HCT116 (cell line): Measurements from ENCODE around the gene SLC44A1. TPM values are rescaled to one million over a fixed set of nuclear protein-coding genes. Genes with fewer than 3 reads are reported as not detected.

ENCODE experiments used
- ATAC-seq: fragments of 200-7000 bp; cut with Tn5 transposase; 2 replicates; pipeline ENCODE4 v1.9.1; 2020; ENCODE audit warnings: mild to moderate bottlenecking, moderate library complexity
- BruUV-seq: library from RNA; stranded (reverse); fragments of 400-500 nt; replicated peaks from 2 replicates; lab custom pipeline; 2021; lab: Mats Ljungman, UMichigan
- CTCF ChIA-PET: fragments of 300-600 bp; sonication (Branson Sonifier 250); formaldehyde crosslinking; loops from one replicate; lab custom pipeline; 2021; ENCODE audit warnings: antibody characterized with exemption; lab: Charles Lee
- POLR2A ChIA-PET: fragments of 300-600, 350-600 bp; sonication (Branson Sonifier 250); formaldehyde crosslinking; loops from one replicate; lab custom pipeline; 2021; ENCODE audit warnings: antibody characterized with exemption; lab: Charles Lee
- RAD21 ChIA-PET, 2 experiments: fragments of 300-600 bp; sonication (Branson Sonifier 250); formaldehyde crosslinking; loops; one replicate each; lab custom pipeline; 2023; ENCODE audit warnings: low total read pairs in 2 of 2; ENCODE audit not compliant: uncharacterized antibody in 2 of 2, unreplicated experiment in 2 of 2, low non-redundant PET in 1 of 2; lab: Charles Lee
- DNase-seq: peaks from one replicate; pipeline ENCODE4 v3.0.0-alpha.2; 2010; ENCODE audit warnings: low read depth, low spot score
- H2AFZ ChIP-seq: fragments of 200-600 bp; shearing (Covaris generic), sonication (generic); 2 replicates; pipeline ENCODE4 v1.6.1; 2017; ENCODE audit warnings: low read depth, mixed run types, mixed read lengths, antibody characterized with exemption, low read length; ENCODE audit not compliant: poor library complexity, severe bottlenecking
- H3K27ac ChIP-seq: 2 replicates; pipeline ENCODE4 v1.5.1; 2012; ENCODE audit warnings: low read depth, low read length
- H3K27me3 ChIP-seq: fragments of 200-600 bp; sonication (generic); 2 replicates; pipeline ENCODE4 v1.6.1; 2016; ENCODE audit warnings: mixed run types, low read length, mixed read lengths; ENCODE audit not compliant: insufficient read depth
- H3K36me3 ChIP-seq, 2 experiments: fragments of 200-500 bp in 1 of 2; fragments of 200-600 bp in 1 of 2; sonication (Bioruptor generic) in 1 of 2; sonication (generic) in 1 of 2; 2 replicates each; pipeline versions ENCODE4 v1.5.1 to v1.6.1; 2014 to 2016; ENCODE audit warnings: low read length in 2 of 2, inconsistent platforms in 1 of 2, mixed read lengths in 1 of 2, mixed run types in 1 of 2; ENCODE audit not compliant: insufficient read depth in 2 of 2, control insufficient read depth in 1 of 2
- H3K4me1 ChIP-seq, 2 experiments: fragments of 200-600 bp in 1 of 2; sonication (generic) in 1 of 2; 2 replicates each; pipeline versions ENCODE4 v1.5.1 to v1.6.1; 2012 to 2017; ENCODE audit warnings: low read length in 2 of 2, inconsistent platforms in 1 of 2, mild to moderate bottlenecking in 1 of 2, mixed read lengths in 1 of 2, mixed run types in 1 of 2, moderate library complexity in 1 of 2; ENCODE audit not compliant: insufficient read depth in 2 of 2, control insufficient read depth in 1 of 2
- H3K4me2 ChIP-seq: fragments of 200-600 bp; sonication (generic); 2 replicates; pipeline ENCODE4 v1.6.1; 2017; ENCODE audit warnings: mixed run types, low read length, mixed read lengths
- H3K4me3 ChIP-seq, 2 experiments: fragments of 200-600 bp in 1 of 2; sonication (generic) in 1 of 2; replicated peaks in 1 of 2; 2 replicates each; pipeline ENCODE4 v1.5.1; 2011 to 2016; ENCODE audit warnings: low read length in 2 of 2, control low read depth in 1 of 2, low read depth in 1 of 2, mild to moderate bottlenecking in 1 of 2, mixed read lengths in 1 of 2, mixed run types in 1 of 2
- H3K79me2 ChIP-seq: fragments of 200-600 bp; sonication (generic); 2 replicates; pipeline ENCODE4 v1.6.1; 2017; ENCODE audit warnings: mild to moderate bottlenecking, mixed run types, low read length, moderate library complexity, mixed read lengths; ENCODE audit not compliant: insufficient read depth
- H3K9ac ChIP-seq: fragments of 200-600 bp; sonication (generic); 2 replicates; pipeline ENCODE4 v1.6.1; 2016; ENCODE audit warnings: low read length, mixed read lengths
- H3K9me2 ChIP-seq: fragments of 200-600 bp; sonication (generic), shearing (Covaris generic); 2 replicates; pipeline ENCODE4 v1.6.1; 2017; ENCODE audit warnings: mixed run types, mild to moderate bottlenecking, moderate library complexity; ENCODE audit not compliant: insufficient read depth
- H3K9me3 ChIP-seq, 2 experiments: fragments of 200-500 bp in 1 of 2; fragments of 200-600 bp in 1 of 2; sonication (Bioruptor generic) in 1 of 2; sonication (generic) in 1 of 2; 2 replicates each; pipeline ENCODE4 v1.6.1; 2014 to 2017; ENCODE audit warnings: low read length in 2 of 2, mixed read lengths in 2 of 2, inconsistent platforms in 1 of 2, low read depth in 1 of 2, mild to moderate bottlenecking in 1 of 2, mixed run types in 1 of 2, moderate library complexity in 1 of 2; ENCODE audit not compliant: control insufficient read depth in 1 of 2, insufficient read depth in 1 of 2
- H4K20me1 ChIP-seq: fragments of 200-600 bp; sonication (generic), shearing (Covaris generic); 2 replicates; pipeline ENCODE4 v1.6.1; 2017; ENCODE audit warnings: mixed run types, mild to moderate bottlenecking, moderate library complexity; ENCODE audit not compliant: insufficient read depth
- ELF1 ChIP-seq: IDR thresholded peaks from 2 replicates; pipeline ENCODE4 v1.6.1; 2012; ENCODE audit warnings: low read depth, borderline replicate concordance
- EZH2 ChIP-seq: fragments of 200-600 bp; sonication (generic); IDR thresholded peaks from 2 replicates; pipeline ENCODE4 v1.6.1; 2017; ENCODE audit warnings: antibody characterized with exemption, mixed run types
- POLR2A ChIP-seq: IDR thresholded peaks from 2 replicates; pipeline ENCODE4 v1.7.0; 2011; ENCODE audit warnings: borderline replicate concordance; ENCODE audit not compliant: insufficient read depth, insufficient read length; ENCODE audit errors: extremely low read depth
- POLR2AphosphoS5 ChIP-seq: IDR thresholded peaks from 2 replicates; pipeline ENCODE4 v1.6.1; 2011; ENCODE audit warnings: mild to moderate bottlenecking, low read depth, low read length, moderate library complexity
- SRF ChIP-seq: IDR thresholded peaks from 2 replicates; pipeline ENCODE4 v1.6.1; 2012; ENCODE audit warnings: low read depth
- TCF7L2 ChIP-seq: IDR thresholded peaks from 2 replicates; pipeline ENCODE4 v1.7.0; 2011; ENCODE audit warnings: borderline replicate concordance, inconsistent platforms; ENCODE audit not compliant: insufficient read depth, insufficient read length; ENCODE audit errors: extremely low read depth
- YY1 ChIP-seq: IDR thresholded peaks from 2 replicates; pipeline ENCODE4 v1.6.1; 2011; ENCODE audit warnings: low read length, low read depth, moderate library complexity, mild to moderate bottlenecking; ENCODE audit not compliant: insufficient replicate concordance; ENCODE audit errors: extremely low read depth
- intact Hi-C: fragments of 100-400 bp; cut with micrococcal nuclease; formaldehyde crosslinking; loops from 2 replicates; pipeline ENCODE4 v1.10.0; 2022
- total RNA-seq: library from RNA; stranded (reverse); gene quantifications from one replicate; pipeline ENCODE4 v1.2.1, GENCODE V29; 2021; ENCODE audit not compliant: unreplicated experiment
- TF ChIP-seq, protein P1 (sequence below): IDR thresholded peaks from 2 replicates; pipeline ENCODE4 v1.6.1; 2011; ENCODE audit warnings: mild to moderate bottlenecking, low read length, moderate library complexity; ENCODE audit not compliant: insufficient replicate concordance; ENCODE audit errors: extremely low read depth

SLC44A1 gene
- total RNA-seq, 1 experiment from 2014 or later = 44.1 TPM

GRCh38 chr9:105218673-105219072, 25.8 kb upstream of the SLC44A1 start:
- H3K4me1 ChIP-seq = no peaks in the 10 kb centered on the region
- TF ChIP-seq, protein P1, sequence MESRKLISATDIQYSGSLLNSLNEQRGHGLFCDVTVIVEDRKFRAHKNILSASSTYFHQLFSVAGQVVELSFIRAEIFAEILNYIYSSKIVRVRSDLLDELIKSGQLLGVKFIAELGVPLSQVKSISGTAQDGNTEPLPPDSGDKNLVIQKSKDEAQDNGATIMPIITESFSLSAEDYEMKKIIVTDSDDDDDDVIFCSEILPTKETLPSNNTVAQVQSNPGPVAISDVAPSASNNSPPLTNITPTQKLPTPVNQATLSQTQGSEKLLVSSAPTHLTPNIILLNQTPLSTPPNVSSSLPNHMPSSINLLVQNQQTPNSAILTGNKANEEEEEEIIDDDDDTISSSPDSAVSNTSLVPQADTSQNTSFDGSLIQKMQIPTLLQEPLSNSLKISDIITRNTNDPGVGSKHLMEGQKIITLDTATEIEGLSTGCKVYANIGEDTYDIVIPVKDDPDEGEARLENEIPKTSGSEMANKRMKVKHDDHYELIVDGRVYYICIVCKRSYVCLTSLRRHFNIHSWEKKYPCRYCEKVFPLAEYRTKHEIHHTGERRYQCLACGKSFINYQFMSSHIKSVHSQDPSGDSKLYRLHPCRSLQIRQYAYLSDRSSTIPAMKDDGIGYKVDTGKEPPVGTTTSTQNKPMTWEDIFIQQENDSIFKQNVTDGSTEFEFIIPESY = no peak
- TF ChIP-seq SRF (no peak), EZH2 (no peak), ELF1 (no peak)
- CTCF ChIA-PET = no interaction called here
- no peak overlapping the region for H3K9ac ChIP-seq
- no peak overlapping the region for H3K27ac ChIP-seq
- no peaks in the 10 kb centered on the region for H3K9me2 ChIP-seq
- no peaks in the 10 kb centered on the region for H3K79me2 ChIP-seq
- DNase-seq = no peak
- H3K27me3 ChIP-seq = no peaks in the 10 kb centered on the region
- POLR2A ChIA-PET = no interaction called here
- no peak for ATAC-seq
- no peak overlapping the region for H2AFZ ChIP-seq
- 0 out of 4 replicates have a peak, but pooled peaks cover 4% of the 10 kb centered on the region in 2 experiments for H3K9me3 ChIP-seq
- no peak overlapping the region for H3K4me2 ChIP-seq
- H4K20me1 ChIP-seq = no peaks in the 10 kb centered on the region
- RAD21 ChIA-PET = no interaction called here
- BruUV-seq = no TSS peak
- no peaks in the 10 kb centered on the region for H3K36me3 ChIP-seq
- no peak overlapping the region for H3K4me3 ChIP-seq
- intact Hi-C loops = no loop called here

GRCh38 chr9:105219291-105219805, 25.1 kb upstream of the SLC44A1 start:
- no peak overlapping the region for H2AFZ ChIP-seq

More at GRCh38 chr9:105219291-105219805, 25.1 kb upstream of the SLC44A1 start:
- Histone ChIP-seq H3K4me3 (no peak overlapping the region), H3K9me3 (0 out of 4 replicates have a peak, but pooled peaks cover 4 to 9% of the 10 kb centered on the region in 2 experiments), H3K9ac (no peak overlapping the region), H3K4me2 (no peak overlapping the region), H3K4me1 (no peaks in the 10 kb centered on the region), H3K9me2 (no peaks in the 10 kb centered on the region), H3K27me3 (no peaks in the 10 kb centered on the region), H3K27ac (no peak overlapping the region), H4K20me1 (no peaks in the 10 kb centered on the region), H3K36me3 (no peaks in the 10 kb centered on the region), H3K79me2 (no peaks in the 10 kb centered on the region)
- ChIA-PET CTCF (no interaction called here), RAD21 (no interaction called here), POLR2A (no interaction called here)
- no TSS peak for BruUV-seq
- TF ChIP-seq SRF (no peak), ELF1 (no peak), POLR2A (no peak), TCF7L2 (no peak), YY1 (no peak), POLR2AphosphoS5 (no peak)
- intact Hi-C loops = no loop called here
- DNase-seq (no peak), ATAC-seq (no peak)
